ENCODE results near the gene UNC13C.
"Not testable (repeated sequence)": the region's sequence is repeated elsewhere in the genome, so short reads cannot be mapped to it uniquely, and the experiment has no call there.

Gene UNC13C

DNA sequence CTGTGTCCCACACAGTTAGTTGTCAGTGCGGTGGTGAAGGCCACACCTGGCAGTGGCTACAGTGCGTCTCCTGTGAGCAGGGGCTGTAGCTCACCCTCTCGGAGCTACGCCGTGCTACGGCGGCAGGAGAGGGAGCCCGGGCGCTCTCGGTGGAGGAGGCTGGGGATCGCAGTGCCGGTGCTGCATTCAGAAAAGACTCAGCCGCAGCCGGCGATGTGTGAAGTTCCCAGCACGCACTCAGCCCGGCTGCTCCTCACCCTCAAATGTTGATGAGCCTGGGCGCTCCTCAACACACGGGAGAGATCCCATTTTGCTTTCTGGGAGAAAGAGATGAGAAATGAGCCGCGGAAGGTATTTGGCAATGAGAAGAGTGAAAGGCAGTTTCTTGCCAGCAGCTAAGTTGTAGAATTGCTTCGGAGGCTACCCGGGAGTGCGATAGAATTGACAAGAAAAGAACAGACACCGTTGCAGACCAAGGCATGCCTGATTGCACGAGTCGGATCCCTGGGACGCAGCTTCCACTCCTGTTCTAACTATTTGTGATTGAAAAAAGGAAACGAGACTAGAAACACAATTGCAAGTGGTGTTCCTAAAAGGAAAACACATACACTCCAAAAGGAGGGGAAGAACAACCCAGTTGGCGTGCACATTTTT lies at the start of gene UNC13C:
Gene UNC13C (plus strand): TSS at position 189 of the 654 bp plus-strand sequence. CDS start 34,463 bp downstream, outside the sequence.
- no peak for DNase-seq (ENCODE audit: extremely low read depth in 1 of 2, low read depth in 1 of 2)

DNA sequence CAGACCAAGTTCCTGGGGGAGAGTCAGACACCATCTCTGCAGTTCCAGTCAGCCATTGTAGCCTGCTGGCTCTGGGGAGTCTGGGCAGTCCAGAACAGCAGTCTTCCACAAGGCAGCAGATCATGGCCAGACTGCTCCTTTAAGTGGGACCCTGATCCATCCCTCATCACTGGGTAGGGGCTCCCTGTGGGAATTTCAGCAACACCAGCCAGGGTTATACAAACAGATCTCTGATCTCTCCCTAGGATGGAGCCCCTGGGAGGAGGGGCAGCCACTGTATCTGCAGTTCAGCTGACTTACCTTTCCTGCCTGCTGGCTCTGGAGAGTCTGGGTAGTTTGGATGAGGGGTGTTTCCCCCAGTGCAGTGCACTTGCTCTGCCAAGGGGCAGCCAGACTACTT lies 42.1 kb upstream of the UNC13C start:
- no peak for DNase-seq (ENCODE audit: extremely low read depth in 1 of 2, low read depth in 1 of 2)

DNA sequence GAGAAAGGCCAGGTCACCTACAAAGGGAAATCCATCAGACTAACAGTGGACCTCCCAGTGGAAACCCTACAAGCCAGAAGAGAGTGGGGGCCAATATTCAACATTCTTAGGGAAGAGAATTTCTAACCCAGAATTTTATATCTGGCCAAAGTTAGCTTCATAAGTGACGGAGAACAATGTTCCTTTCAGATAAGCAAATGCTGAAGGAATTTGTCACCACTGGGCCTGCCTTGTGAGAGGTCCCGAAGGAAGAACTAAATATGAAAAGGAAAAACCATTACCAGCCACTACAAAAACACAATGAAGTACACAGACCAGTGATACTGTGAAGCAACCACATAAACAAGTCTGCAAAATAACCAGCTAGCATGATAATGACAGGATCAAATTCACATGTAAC lies 40.6 kb upstream of the UNC13C start:
- not testable (repeated sequence) for DNase-seq (ENCODE audit: extremely low read depth in 1 of 2, low read depth in 1 of 2)

DNA sequence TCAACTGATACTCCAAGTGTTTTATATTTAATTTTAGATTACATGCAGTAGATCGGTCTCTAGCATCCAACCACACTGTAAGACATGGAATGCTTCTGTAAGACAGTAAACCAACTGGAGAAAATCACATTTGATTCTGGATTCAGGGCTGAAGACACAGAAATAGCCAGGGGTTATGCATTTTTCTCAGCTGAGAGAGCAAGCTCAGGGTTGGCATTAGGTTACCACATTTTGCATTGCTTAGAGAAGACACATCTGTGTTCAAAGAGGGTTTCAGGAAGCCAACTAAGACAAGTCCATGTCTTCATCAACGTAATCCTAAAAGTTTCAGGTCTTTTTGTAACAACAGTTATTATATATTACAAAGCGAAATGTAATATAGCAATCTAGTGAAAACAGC lies 27.7 kb upstream of the UNC13C start:
- DNase-seq (ENCODE audit: extremely low read depth in 1 of 2, low read depth in 1 of 2) = no peak

DNA sequence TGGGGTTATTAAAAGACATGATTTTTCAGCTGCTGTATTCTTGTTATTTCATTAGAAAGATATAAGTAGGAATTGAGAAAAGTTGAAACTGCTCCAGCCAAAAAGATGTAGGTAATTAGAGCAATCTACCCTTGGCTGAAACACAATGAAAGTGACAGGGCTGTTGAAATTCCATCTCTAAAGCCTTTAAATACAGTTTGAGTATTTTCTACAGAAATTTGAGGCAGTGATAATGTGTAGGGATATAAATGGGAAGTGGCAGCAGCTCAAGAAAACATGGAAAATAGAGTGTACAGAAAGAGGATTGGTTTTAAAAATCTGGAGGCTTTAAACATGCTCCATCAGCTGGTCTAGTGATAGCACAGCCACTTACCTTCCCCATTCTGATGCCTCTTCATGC lies 22.8 kb upstream of the UNC13C start:
- no peak for DNase-seq (ENCODE audit: extremely low read depth in 1 of 2, low read depth in 1 of 2)

DNA sequence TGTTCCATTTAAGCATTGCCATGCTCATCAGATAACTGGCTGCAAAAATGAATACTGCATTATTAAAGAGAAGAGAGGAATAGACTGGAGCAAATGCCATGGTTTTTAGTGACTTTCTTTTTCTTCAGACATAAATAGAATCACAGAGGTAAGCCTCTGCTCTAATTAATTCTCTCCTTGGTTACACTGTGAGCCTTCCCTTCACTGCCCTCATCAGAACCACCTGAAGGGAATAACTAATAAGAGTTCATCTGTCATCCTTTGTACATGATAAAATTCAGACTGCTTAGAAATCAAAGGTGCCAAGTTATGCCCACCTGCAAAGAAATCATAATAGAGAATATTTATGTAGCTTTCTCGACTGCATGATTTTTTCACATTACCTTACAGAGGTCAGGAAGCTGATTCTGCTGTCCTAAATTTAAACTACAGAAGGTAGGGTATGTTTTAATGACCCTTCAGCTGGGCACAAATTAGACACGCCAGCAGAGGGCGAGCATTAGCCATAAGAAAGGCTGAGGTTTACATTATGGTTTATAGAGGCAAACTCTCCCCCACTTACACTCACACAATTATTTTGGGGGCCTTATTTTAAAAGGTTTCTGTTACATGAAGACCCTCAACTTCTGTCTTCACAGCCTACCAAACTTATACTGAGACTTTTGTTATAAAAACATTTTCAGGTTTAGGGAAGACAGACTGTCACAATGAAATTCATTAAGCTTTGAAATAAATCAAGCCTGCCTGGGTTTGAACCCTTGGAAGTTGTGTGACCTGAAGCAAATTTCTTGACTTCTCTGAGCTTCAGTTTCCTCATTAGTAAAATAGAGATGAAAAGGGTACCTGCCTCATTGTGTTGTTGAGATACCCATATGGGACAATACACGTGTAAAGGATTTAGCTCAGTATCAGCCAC lies 15.3 kb upstream of the UNC13C start:
- no peak for DNase-seq (ENCODE audit: extremely low read depth in 1 of 2, low read depth in 1 of 2)

DNA sequence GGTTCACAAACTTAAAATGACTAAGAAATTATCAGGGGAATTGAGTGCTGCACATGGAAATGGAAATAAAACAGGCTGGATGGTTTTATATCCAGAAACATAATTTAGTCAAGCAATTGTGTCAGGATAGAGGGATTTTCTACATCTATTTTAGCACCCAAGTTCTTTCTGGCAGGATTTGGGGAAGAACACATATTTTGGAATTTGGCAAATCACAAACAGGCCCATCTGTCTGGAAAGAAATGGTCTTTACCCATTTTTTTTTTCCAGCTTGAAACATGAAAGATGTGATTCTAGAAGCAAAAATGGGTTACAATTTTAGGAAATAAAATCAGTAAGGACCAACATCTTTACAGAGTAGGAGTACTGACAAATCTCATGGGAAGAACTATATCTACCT lies 14.4 kb upstream of the UNC13C start:
- no peak for DNase-seq (ENCODE audit: extremely low read depth in 1 of 2, low read depth in 1 of 2)

DNA sequence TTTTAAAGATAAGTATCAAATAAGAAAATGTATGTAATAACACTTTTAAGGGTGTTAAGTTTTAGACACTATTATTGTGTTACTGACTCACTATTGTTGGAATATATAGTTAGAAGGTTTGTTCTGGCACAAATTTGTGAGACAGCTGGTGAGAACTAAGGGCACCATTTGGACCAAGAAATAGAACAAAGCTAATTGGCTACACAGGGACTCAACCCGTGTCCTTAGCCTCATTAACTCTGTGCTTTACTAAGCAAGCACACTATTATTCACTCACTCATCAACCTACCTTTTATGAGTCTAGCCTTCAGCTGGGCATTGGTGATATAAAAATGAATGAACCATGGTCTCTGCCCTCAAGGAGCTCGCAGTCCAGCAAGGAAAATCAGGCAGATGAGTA lies 4.1 kb upstream of the UNC13C start:
- no peak for DNase-seq (ENCODE audit: extremely low read depth in 1 of 2, low read depth in 1 of 2)

DNA sequence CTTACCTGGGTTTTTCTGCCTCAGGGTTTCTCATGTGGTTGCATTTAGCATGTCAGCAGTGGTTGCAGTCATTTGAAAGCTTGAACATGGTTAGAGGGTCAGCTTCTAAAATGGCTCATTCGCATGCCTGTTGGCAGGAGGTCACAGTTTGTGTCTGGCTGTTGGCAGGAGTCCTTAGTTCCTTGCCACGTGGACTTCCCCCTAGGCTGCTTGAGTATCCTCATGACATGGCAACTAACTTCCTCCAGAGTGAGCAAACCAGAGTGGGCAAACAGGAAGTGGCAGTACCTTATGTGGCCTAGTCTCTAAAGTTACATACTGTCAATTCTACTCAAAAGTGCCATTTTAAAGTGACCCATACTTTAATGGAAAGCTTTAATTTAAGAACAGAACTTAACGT lies 3.4 kb upstream of the UNC13C start:
- no peak for DNase-seq (ENCODE audit: extremely low read depth in 1 of 2, low read depth in 1 of 2)

DNA sequence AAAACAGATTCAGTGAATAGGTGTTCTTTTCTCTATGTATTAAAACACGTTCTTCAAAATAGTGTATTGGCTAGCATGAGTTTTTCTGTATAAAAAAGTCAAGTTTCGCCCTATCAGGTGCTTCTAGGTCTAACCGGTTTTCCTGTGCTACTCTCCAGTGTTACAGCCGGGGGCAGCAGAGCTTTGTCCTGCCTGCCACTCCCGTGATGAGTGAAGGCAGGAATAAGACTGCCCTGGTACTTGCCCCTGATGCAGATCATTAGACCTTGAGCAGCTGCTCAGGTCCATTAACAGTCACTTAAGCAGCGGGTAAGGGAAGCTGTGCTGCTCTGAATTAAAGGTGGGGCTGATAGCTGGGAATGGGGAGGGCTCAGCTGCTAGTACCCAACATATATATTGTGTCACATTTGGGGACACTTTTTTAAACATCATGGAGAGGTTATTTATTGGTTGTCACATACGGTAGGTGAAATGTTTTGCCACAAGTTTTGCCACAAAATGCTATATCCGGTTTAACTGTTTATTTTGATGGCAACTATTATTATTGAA lies 1.3 kb upstream of the UNC13C start:
- no peak for DNase-seq (ENCODE audit: extremely low read depth in 1 of 2, low read depth in 1 of 2)

DNA sequence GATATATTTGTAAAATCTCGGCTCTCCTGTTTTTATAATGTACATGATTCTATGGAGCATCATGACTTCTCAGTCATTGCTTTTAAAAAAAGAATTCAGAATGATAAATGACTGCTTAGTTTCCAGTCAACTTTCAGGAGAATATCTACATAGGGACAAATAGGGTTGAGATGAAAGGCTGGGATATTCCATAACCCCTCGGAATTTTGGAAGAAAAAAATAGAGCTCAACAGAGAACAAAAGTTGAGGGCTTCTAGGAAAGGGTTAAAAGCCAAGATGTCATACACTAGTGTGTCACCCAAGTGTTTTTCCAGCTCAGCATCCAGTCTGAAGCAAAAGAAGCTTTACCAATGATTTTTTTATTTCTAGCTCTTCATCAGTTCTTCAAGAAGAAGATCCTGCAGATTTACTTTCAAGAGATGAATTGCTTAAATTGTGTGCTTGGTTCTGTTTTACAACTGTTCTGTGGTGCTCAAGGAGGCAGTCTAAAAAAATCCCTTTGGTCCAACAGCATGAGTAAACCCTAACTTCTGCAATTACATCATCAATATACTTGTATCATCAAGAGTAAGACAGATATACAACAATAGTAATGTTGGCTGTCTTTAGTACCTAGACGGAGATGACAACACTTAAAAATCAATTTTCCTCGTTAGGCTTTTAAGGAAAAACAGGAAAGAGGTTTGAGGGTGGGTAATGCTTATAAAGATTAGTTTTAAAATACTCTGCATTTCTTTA lies 979 bp downstream of the UNC13C start:
- no peak for DNase-seq (ENCODE audit: extremely low read depth in 1 of 2, low read depth in 1 of 2)

DNA sequence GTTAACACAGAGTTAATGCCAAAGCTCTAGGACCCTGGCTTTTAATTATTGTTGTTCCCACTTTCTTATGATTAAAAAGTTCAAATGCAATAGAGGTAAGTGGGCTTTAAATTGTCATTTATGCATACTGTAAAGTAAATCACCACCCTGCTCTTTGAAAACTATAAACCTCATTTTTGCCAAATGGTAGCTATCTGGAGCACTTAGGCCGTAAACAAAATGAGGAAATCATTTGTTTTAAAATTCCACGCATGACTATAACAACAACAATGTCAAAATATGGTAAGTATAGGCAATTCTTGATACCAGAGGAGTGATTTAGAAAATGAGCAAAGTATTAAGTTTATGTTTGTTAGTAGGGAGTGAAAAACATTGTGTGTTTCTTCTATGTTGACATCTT lies 1.8 kb downstream of the UNC13C start:
- DNase-seq (ENCODE audit: extremely low read depth in 1 of 2, low read depth in 1 of 2) = no peak

DNA sequence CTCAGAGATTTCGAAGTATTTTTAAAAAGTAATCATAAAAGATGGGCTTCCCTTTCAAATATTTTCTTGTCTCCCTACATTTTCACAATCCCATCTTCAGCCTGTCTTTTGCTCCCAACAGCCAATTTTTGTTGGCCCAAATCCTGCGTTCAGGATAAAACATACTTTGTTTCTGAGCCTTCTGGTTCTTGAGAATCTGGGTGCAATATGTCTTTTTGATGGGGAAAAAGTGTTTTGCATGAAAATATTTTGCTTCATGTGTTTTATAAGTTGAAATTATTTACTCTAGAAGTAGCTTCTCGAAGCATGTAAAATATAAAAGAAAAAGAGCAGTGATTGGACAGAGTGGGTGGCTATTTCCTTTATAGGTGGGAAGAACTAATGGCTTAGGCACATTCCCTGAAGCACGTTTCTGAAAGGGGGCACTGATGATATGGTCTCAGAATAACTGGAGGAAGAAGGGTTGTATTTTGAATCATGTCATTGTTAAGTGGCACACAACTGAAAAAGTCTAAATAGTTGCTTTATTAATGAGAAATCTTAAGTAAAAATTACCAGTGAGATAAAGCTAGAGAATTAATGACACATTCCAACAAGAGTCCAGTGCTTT lies 3.9 kb downstream of the UNC13C start:
- no peak for DNase-seq (ENCODE audit: extremely low read depth in 1 of 2, low read depth in 1 of 2)

DNA sequence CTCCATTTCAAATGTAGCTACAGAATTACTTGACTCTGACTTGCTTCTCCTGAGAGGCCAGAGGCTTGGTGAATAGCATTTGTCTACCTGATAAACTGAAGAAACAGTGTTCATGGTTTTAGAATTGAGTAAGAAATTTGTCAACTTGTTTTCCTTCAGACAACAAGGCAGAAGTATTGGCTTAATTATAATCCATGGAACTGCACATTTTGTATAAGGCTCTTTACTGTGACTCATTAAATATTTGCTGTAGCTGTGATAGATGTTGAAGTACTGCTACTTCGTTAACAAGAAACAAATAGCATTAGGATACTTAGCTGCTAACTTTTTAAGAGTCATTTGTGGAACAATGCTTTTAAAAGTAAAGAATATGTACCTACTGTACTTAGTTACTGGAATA lies 4.6 kb downstream of the UNC13C start:
- DNase-seq (ENCODE audit: extremely low read depth in 1 of 2, low read depth in 1 of 2) = no peak

DNA sequence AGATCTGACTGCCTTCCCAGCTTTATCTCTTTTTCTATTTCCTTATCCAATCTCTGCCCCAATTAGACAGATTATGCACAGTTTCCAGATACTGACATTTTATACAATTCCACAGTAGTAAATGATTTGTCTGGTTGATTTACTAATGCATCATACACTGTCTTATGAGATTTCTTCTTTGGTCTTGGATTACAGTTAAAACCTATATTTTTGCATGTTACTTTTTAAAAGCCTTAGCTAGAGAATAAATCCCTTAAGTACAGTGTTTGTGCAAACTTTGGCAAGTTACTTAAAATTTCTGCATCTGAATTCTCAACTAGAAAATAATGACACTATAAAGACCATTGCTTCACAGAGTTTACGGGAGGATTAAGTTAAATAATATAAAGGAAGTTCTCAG lies 6.0 kb downstream of the UNC13C start:
- DNase-seq (ENCODE audit: extremely low read depth in 1 of 2, low read depth in 1 of 2) = no peak

DNA sequence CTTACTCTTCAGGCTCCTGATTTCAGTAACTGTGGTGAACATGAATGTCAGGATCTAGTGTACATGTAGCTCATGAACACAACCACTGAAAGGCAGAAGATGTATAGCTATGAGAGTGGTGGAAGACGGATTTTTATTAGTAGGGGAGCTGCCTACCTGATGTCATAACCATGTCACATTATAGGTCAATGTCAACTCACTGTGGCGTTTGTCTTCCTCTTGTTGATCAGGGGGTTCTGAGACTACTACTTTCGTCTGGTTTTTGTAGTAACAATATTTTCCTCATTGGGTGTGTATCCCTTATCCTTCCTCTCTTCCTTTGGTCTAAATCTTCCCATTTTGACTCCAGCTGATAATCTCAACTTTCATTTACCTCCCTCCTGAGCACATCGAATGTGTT lies 7.3 kb downstream of the UNC13C start:
- DNase-seq (ENCODE audit: extremely low read depth in 1 of 2, low read depth in 1 of 2) = no peak

DNA sequence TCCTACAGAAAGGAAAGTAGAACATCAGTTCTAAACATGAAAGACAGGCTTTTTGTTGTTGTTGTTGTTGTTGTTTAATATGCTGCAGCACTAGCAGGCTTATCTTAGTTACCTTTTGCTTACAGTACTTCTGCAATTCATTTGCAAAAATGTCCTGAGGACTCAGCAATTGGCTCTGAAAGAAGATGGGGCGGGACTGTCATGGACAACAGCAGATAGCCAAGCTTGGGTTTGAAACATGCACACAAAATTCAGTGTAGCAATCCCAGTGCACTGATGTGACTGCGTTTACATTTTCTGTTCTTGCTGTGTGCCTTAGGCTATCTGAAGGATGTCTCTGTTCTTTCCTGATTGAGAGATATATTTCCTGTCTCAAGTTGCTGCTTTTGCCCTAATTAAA lies 9.2 kb downstream of the UNC13C start:
- no peak for DNase-seq (ENCODE audit: extremely low read depth in 1 of 2, low read depth in 1 of 2)

DNA sequence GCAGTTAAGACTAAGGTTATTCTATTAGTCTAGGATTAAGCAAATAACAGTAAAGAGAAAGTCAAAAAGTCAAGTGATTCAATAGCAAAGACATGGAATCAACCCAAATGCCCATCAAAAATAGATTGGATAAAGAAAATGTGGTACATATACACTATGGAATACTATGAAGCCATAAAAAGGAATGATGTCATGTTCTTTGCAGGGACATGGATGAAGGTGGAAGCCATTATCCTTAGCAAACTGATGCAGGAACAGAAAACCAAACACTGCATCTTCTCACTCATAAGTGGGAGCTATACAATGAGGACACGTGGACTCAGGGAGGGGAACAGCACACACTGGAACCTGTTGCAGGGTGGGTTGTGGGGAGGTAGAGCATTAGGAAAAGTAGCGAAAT lies 29.0 kb downstream of the UNC13C start:
- DNase-seq (ENCODE audit: extremely low read depth in 1 of 2, low read depth in 1 of 2) = no peak

DNA sequence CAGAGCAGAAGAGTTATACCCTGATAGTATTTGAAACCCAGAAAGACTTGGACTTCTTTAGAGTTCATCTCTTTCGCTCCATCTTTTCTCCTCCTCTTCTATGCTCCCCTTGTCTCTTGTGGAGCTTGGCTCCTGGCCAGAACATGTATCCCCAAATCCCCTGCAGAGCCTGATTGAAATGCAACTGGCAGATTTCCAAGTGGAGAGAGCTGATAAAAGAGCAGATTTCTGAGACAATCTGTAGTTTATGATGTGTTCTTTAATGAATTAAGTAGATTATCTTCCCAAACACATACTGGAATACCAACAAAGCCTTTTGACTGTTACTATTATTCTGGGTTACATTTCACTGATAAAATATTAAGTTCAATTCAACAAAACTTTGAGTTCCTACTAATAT lies 33.4 kb downstream of the UNC13C start:
- no peak for DNase-seq (ENCODE audit: extremely low read depth in 1 of 2, low read depth in 1 of 2)

DNA sequence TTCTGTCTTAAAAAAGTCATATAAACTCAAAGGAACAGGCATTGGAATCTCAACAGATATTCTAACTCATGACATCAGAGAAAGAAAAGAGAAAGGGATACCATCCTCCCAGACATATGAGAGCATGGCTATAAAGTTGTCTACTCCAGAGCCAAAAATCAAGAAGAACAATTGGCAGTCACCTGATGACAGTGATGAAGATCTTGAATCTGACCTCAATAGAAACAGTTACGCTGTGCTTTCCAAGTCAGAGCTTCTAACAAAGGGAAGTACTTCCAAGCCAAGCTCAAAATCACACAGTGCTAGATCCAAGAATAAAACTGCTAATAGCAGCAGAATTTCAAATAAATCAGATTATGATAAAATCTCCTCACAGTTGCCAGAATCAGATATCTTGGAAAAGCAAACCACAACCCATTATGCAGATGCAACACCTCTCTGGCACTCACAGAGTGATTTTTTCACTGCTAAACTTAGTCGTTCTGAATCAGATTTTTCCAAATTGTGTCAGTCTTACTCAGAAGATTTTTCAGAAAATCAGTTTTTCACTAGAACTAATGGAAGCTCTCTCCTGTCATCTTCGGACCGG lies 35.9 kb downstream of the UNC13C start:
- DNase-seq (ENCODE audit: extremely low read depth in 1 of 2, low read depth in 1 of 2) = no peak

DNA sequence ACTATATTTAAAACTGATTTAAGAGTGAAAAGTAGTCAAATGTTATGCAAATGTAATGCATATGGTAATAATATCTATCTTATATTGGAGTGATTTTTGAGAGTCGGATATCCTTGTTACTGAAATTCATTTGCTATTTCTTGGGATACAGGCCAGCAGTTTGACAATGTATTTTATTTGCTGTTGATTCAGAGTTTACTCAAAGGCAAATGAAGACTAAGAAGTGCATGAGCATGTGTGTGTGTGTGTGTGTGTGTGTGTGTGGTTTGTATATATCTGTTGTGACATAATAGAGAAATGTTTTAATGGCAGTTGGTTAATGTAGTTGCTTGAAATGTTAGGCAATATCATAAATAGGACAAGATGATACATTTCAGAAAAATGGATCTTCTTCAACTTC lies 39.0 kb downstream of the UNC13C start:
- no peak for DNase-seq (ENCODE audit: extremely low read depth in 1 of 2, low read depth in 1 of 2)
